Measurements from ENCODE around the gene PDK1.
"Not testable (repeated sequence)": the region's sequence is repeated elsewhere in the genome, so short reads cannot be mapped to it uniquely, and the experiment has no call there.

The PDK1 gene

GRCh38 chr2:172588931-172589330, 33.0 kb downstream of the PDK1 start:
- DNase-seq (ENCODE audit: extremely low read depth, insufficient read length), result no peak
- no peaks in the 10 kb centered on the region for H3K27me3 ChIP-seq (replicated peaks; ENCODE audit: control insufficient read depth, insufficient read depth, low read length)
- no peak overlapping the region for H3K4me3 ChIP-seq (replicated peaks; ENCODE audit: low read depth, low read length)
- peaks cover 6% of the 10 kb centered on the region for H3K36me3 ChIP-seq (ENCODE audit: control insufficient read depth, insufficient read depth, low read length)
- TF ChIP-seq CTCF (IDR thresholded peaks at IDR 0.05; ENCODE audit: insufficient read depth, low read length, poor library complexity, severe bottlenecking), result no peak

GRCh38 chr2:172591386-172591785, 35.5 kb downstream of the PDK1 start:
- not testable (repeated sequence) for DNase-seq (ENCODE audit: extremely low read depth, insufficient read length); H3K27me3 ChIP-seq (replicated peaks; ENCODE audit: control insufficient read depth, insufficient read depth, low read length); H3K4me3 ChIP-seq (replicated peaks; ENCODE audit: low read depth, low read length); H3K36me3 ChIP-seq (ENCODE audit: control insufficient read depth, insufficient read depth, low read length)

- H3K36me3 ChIP-seq (ENCODE audit: control insufficient read depth, insufficient read depth, low read length); H3K4me3 ChIP-seq (replicated peaks; ENCODE audit: low read depth, low read length); DNase-seq (ENCODE audit: extremely low read depth, insufficient read length); H3K27me3 ChIP-seq (replicated peaks; ENCODE audit: control insufficient read depth, insufficient read depth, low read length): not testable (repeated sequence)
Observed at GRCh38 chr2:172592190-172592589, 36.3 kb downstream of the PDK1 start.

- DNase-seq (ENCODE audit: extremely low read depth, insufficient read length), result peak; percentile 47
- TF ChIP-seq CTCF (IDR thresholded peaks at IDR 0.05; ENCODE audit: insufficient read depth, low read length, poor library complexity, severe bottlenecking), result no peak
Observed at GRCh38 chr2:172596776-172597175, 40.9 kb downstream of the PDK1 start.

GRCh38 chr2:172597176-172597842, 41.4 kb downstream of the PDK1 start:
- no peak for TF ChIP-seq CTCF (IDR thresholded peaks at IDR 0.05; ENCODE audit: insufficient read depth, low read length, poor library complexity, severe bottlenecking)
- Histone ChIP-seq H3K27me3 (replicated peaks; ENCODE audit: control insufficient read depth, insufficient read depth, low read length) (no peaks in the 10 kb centered on the region), H3K36me3 (ENCODE audit: control insufficient read depth, insufficient read depth, low read length) (peaks cover 3% of the 10 kb centered on the region), H3K4me3 (replicated peaks; ENCODE audit: low read depth, low read length) (no peak overlapping the region)
- no peak for DNase-seq (ENCODE audit: extremely low read depth, insufficient read length)

More at GRCh38 chr2:172596776-172597175, 40.9 kb downstream of the PDK1 start:
- H3K27me3 ChIP-seq (replicated peaks; ENCODE audit: control insufficient read depth, insufficient read depth, low read length), result no peaks in the 10 kb centered on the region
- H3K4me3 ChIP-seq (replicated peaks; ENCODE audit: low read depth, low read length), result no peak overlapping the region
- peaks cover 3% of the 10 kb centered on the region for H3K36me3 ChIP-seq (ENCODE audit: control insufficient read depth, insufficient read depth, low read length)

- peaks cover 3% of the 10 kb centered on the region for H3K36me3 ChIP-seq (ENCODE audit: control insufficient read depth, insufficient read depth, low read length)
- no peaks in the 10 kb centered on the region for H3K27me3 ChIP-seq (replicated peaks; ENCODE audit: control insufficient read depth, insufficient read depth, low read length)
- no peak for DNase-seq (ENCODE audit: extremely low read depth, insufficient read length)
- TF ChIP-seq CTCF (IDR thresholded peaks at IDR 0.05; ENCODE audit: insufficient read depth, low read length, poor library complexity, severe bottlenecking), result no peak
- H3K4me3 ChIP-seq (replicated peaks; ENCODE audit: low read depth, low read length), result no peak overlapping the region
Observed at GRCh38 chr2:172599947-172600346, 44.1 kb downstream of the PDK1 start.

- TF ChIP-seq CTCF (IDR thresholded peaks at IDR 0.05; ENCODE audit: insufficient read depth, low read length, poor library complexity, severe bottlenecking), result no peak
- H3K36me3 ChIP-seq (ENCODE audit: control insufficient read depth, insufficient read depth, low read length), result peaks cover 3% of the 10 kb centered on the region
Observed at GRCh38 chr2:172600557-172601008, 44.7 kb downstream of the PDK1 start.

More at GRCh38 chr2:172600557-172601008, 44.7 kb downstream of the PDK1 start:
- Histone ChIP-seq H3K27me3 (replicated peaks; ENCODE audit: control insufficient read depth, insufficient read depth, low read length) (no peaks in the 10 kb centered on the region), H3K4me3 (replicated peaks; ENCODE audit: low read depth, low read length) (no peak overlapping the region)
- no peak for DNase-seq (ENCODE audit: extremely low read depth, insufficient read length)

Data from GM06990 (cell line).